Measurements from ENCODE around the gene RFTN1. TPM values are rescaled to one million over a fixed set of nuclear protein-coding genes. Genes with fewer than 3 reads are reported as not detected.

The RFTN1 gene
- total and polyA plus RNA-seq, 2 donors (not counting 1 experiment from before 2014, with no cell fraction given) = 32.4 to 156 TPM

GRCh38 chr3:16426029-16426400 lies 87.5 kb downstream of the RFTN1 start:
- no peak overlapping the region for H3K4me2 ChIP-seq (replicated peaks; ENCODE audit: low read depth, low read length, poor library complexity, severe bottlenecking)

More at GRCh38 chr3:16426029-16426400, 87.5 kb downstream of the RFTN1 start:
- no peak overlapping the region for H3K27ac ChIP-seq (ENCODE audit: low read length in 2 of 2)
- H3K4me3 Mint-ChIP-seq = no peak overlapping the region
- intact Hi-C loops (cut with micrococcal nuclease) = no loop called here
- H3K27me3 ChIP-seq (replicated peaks in 1 of 4; ENCODE audit: control extremely low read depth in 1 of 4, control insufficient read depth in 3 of 4, insufficient read depth in 4 of 4, low read length in 3 of 4) = peaks cover 0 to 5% (median 0%) of the 10 kb centered on the region in 4 experiments
- WGBS (ENCODE audit: insufficient coverage) = 98% methylated on average over 4 of the region's 13 CpGs
- H3K27ac Mint-ChIP-seq = no peak overlapping the region
- DNase-seq = no peak
- H3K9me3 ChIP-seq (ENCODE audit: control extremely low read depth in 1 of 3, control insufficient read depth in 2 of 3, insufficient read depth in 1 of 3, low read length in 2 of 3) = peaks cover 0 to 1% (median 0%) of the 10 kb centered on the region in 3 donors
- H3K4me1 ChIP-seq (ENCODE audit: control insufficient read depth in 2 of 2, insufficient read depth in 2 of 2, low read length in 2 of 2) = peaks cover 14 to 19% of the 10 kb centered on the region in 2 donors
- peaks cover 6% of the 10 kb centered on the region for H3K27me3 Mint-ChIP-seq
- H3K4me3 ChIP-seq (ENCODE audit: control extremely low read depth in 1 of 5, extremely low read depth in 1 of 5, insufficient read depth in 1 of 5, low read depth in 2 of 5, low read length in 4 of 5) = no peak overlapping the region
- POLR2A ChIA-PET = no interaction called here
- no peaks in the 10 kb centered on the region for H3K9me3 Mint-ChIP-seq (ENCODE audit: insufficient read depth)
- peaks cover 79% of the 10 kb centered on the region for H4K20me1 ChIP-seq (ENCODE audit: control insufficient read depth, insufficient read depth, low read length, poor library complexity, severe bottlenecking)
- H3K4me1 Mint-ChIP-seq = peaks cover 40% of the 10 kb centered on the region
- TF ChIP-seq EZH2 (IDR thresholded peaks at IDR 0.05; ENCODE audit: borderline replicate concordance, insufficient read depth, low read depth, low read length, poor library complexity, severe bottlenecking) (no peak), CTCF (IDR thresholded peaks at IDR 0.05) (no peak)
- no peak overlapping the region for H2AFZ ChIP-seq (ENCODE audit: insufficient read depth, low read depth, low read length, poor library complexity, severe bottlenecking)
- H3K79me2 ChIP-seq (ENCODE audit: control insufficient read depth, insufficient read depth, low read length) = peaks cover 100% of the 10 kb centered on the region
- ATAC-seq (ENCODE audit: low read depth) = no peak
- no peak overlapping the region for H3K9ac ChIP-seq (ENCODE audit: low read length)
- H3K36me3 ChIP-seq (replicated peaks in 1 of 2; ENCODE audit: control extremely low read depth in 1 of 2, control insufficient read depth in 1 of 2, extremely low read depth in 1 of 2, insufficient read depth in 2 of 2, low read length in 1 of 2) = peaks cover 7 to 12% of the 10 kb centered on the region in 2 experiments
- CTCF ChIA-PET = no interaction called here
